HG02884 (cell line): ENCODE data around the gene NCAN.
"Not testable (repeated sequence)": the region's sequence is repeated elsewhere in the genome, so short reads cannot be mapped to it uniquely, and the experiment has no call there.

Source experiments
- ATAC-seq: cut with Tn5 transposase; IDR thresholded peaks from one replicate; pipeline ENCODE4 v1.9.1; 2021; ENCODE audit warnings: mild to moderate bottlenecking, moderate library complexity; ENCODE audit not compliant: unreplicated experiment

Gene NCAN

GRCh38 chr19:19211499-19212420 is at the start of gene NCAN:
Gene NCAN, plus strand, starts transcription at chr19:19211958. Its CDS starts 4,996 bp downstream, at chr19:19216954.
- ATAC-seq = no peak

DNA sequence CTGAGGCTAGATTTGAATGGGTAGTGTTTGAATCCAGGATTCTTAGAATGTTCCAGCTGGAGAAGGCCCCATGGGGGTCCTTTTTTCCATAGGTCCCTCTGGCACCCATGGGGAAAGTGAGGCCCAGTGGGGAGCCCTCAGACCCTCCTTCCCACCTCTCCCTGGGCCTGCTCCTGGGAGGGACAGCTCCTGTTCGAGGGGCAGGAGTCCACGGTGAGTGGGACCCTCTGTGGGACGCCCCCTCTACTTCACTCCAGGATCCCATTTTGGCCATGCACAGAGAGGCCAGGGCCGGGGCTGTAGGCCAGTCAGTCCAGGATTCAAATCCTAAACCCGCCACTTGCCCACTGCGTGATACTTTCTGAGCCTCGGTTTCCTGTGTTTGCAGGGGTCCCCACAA is 49.3 kb upstream of the NCAN start:
- no peak for ATAC-seq

GRCh38 chr19:19165396-19165795 is 46.4 kb upstream of the NCAN start:
- ATAC-seq = no peak

- no peak for ATAC-seq
Observed at GRCh38 chr19:19167612-19168011, 44.1 kb upstream of the NCAN start.

DNA sequence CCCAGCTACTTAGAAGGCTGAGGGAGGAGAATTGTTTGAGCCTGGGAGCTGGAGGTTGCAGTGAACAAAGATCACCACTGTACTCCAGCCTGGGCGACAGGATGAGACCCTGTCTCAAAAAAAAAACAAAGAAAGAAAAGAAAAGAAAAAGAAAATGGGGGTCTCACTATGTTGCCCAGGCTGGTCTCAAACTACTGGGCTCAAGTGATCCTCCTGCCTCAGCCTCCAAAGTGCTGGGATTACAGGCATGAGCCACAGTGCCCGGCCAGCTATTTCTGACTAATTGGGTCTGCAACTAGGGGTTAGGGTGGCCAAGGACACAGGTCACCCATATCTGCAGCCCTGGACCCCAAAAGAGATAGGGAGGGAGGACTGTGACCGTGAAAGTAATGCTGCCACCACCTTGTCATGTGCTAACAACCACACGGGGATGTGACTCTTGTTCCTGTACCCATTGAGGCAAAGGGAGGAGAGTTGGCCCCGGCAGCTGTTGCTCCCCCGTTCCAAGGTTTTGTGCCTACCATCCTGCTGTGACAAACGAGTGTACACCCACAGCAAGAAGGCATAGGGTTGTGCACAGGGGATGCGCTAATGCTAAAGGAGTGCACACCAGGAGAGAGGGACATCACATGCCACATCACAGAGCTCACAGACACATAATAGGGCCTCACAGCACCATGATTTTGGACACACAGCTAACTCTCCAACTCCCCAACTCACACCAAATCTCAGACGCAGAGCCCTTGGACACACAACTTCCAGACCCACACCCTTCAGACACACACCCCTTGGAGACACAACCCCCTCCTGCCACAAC is 42.3 kb upstream of the NCAN start:
- ATAC-seq = no peak

DNA sequence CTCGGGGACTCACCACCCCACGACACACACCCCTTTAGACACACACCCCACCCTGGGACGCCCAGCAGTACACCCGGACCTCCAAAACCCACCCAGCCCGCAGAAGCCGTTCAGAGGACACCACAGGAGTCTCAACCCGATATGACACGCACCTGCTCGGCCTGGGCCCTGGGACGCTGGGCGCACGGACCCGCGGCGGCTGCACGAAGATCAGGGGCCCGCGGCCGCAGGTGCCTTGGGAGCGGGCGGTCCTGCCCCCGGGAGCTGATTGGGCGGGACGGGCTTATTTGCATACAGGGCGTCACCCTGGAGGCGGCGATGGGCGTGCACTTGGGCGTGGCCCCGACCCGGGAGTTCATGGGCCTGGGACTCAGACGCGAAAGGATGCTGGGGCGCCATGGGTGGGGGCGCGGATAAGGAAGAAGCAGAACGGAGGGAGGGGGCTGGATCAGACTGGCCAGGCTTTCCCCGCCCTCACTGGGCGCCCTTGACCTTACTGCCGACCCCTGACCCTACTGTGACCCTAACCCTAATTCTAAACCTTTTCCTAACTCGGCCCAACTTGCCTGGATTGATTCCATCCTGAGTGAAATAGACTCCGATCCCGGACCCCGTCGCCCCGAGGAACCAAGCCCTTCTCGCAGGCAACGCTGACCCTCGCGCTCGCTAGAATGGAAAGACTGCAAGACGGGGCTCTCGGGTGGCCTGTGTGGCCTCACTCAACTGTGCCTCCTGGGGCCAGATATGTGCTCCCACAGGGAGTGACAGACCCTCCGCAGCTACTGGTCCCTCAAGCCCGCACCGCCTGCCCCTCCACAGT is 41.5 kb upstream of the NCAN start, which contains the start of gene MEF2B:
Gene MEF2B (minus strand): TSS at position 211 of the 820 bp plus-strand sequence. CDS start 19,528 bp downstream, outside the sequence.
- peak; percentile 81 for ATAC-seq

DNA sequence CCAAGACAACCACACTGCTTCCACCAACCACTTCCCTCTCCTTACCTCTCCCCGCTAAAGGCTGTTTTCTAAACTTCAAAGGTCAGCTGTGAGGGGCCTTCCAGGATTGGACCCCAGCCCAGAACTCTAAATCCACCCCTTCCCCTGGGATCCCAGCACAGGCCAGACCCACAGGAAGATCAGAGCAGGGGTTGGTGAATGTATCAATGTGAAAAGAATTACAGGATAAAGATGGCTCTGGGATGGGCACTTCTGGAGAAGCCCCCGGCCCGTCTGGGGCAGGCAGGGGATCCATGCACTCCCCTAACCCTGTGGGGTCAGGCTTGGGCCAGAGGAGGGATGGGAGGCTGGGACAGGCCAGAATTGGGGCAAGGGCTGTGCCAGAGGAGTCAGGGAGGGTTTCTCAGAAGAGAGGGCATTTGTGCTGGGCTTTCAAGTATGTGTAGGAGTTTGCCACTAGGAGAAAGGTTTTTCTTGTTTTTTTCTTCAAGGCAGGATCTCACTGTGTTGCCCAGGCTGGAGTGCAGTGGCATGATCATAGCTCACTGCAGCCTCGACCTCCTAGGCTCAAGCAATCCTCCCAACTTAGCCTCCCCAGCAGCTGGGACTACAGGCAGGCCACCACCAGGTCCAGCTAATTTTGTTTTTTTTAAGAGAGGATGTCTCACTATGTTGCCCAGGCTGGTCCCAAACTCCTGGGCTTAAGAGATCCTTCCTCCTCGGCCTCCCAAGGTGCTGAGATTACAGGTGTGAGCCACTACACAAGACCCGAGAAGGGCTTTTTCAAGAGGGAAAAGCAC is 40.7 kb upstream of the NCAN start:
- ATAC-seq = no peak

DNA sequence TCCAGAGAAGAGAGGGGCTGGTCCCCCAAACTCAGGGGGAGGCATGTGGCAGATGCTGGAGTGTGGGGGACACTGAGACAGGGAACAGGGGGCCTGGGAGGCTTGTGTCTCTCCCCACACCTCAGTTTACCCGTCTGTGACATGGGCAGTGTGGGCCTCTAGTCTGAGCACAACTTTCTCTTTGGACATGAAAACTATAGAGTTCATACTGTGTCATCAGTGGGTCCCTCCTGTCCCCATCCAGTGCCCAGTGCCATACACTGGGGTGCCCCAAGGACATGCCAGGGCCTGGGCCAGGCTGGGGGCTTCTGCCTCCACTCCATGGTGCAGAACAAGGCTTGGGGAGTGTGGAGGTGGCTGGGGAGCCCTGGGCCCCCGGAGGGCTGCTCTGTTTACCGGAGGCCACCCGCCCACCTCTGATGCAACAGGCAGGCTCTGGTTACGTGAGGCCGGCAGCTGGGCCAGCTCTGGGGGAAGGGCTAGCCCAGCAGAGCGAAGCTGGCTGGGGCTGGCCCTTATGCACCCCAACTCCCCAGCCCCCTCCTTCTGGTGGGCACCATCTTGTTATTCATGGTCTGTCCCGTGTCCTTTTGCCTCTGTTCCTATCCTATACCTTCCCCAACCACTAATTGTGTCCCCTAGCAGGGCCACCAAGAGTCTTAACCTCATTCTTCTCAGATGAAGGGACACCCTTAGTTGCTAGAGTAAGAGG is 39.8 kb upstream of the NCAN start:
- no peak for ATAC-seq

DNA sequence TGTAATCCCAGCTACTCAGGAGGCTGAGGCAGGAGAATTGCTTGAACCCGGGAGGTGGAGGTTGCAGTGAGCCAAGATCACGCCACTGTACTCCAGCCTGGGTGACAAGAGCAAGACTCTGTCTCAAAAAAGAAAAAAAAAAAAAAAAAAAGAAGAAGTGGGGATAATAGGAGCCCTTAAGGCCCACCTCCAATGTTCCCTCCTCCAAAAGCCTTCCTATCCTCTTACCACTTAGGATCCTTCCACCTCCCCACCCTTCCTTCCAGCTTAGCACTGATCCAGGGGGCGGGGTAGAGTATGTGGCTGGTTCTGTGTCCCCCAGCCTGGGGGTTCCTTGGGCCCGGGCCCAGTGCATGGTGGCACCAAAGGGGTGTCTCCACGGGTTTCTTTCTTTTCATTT is 38.5 kb upstream of the NCAN start:
- ATAC-seq = not testable (repeated sequence)

GRCh38 chr19:19176950-19177349 is 34.8 kb upstream of the NCAN start:
- no peak for ATAC-seq

DNA sequence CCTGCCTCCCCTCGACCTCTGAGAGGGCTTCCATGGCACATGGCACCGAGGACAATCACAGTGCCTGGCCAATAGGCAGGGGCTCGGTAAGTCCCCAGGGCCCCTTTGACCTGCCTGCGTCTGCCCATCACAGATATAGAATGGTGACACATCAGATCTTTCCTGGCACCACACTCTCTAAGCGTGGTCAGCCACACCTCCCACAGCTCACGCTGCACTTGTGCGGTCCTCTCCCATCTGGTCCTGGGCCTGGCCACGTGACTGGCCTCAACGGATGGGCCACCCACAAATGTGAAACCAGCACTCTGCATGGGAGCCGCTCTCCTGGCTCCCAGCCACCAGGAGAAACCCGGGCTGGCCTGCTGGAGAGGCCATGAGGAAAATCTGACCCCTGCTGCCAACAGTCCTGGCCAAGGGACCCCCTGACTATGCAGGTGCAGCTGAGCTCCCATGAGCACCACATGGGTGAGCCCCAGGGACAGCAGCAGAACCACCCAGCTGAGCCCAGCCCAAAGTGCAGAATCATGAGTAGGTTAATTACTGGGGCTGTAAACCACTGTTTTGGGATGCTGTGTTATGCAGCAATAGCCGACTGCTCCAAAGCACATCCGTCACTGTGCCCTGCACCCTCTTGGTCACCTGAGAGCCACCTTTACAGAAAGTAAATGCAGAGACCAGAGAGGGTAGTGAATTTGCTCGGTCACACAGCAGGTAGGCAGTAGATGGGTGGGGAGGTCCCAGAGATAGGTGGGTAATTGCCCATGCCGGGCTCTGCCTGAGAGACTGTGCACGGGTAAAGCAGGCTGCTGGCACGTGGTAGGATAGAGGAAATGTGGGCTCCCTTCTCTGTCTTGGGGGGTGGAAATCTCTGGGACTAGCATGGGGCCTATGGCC is 32.0 kb upstream of the NCAN start:
- ATAC-seq = no peak

DNA sequence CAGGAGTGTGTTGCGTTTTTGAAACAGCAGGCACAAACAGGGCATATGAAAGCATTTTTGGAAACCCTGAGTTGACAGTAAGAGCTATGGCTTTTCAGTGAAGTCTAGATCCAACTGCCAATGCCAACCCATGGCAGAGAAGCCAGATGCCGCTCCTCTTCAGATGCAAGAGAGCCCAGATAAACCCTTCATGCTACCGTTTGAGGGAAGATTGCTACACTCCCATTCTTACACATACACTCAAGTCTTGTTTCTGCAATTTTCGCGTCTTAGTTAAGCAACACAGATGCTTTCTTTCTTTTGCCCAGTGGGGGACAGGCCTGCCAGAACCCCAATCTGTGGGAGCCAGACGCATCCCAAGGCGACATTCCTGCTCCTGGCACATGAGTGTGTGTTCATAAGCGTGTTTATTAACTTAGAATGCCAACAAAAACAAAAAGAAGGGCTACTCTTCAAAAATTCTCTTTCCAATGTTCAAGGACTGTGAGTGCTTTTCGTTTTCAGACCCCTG is 30.2 kb upstream of the NCAN start:
- ATAC-seq = no peak

- no peak for ATAC-seq
Observed at GRCh38 chr19:19185853-19186740, 25.7 kb upstream of the NCAN start.

GRCh38 chr19:19186742-19187141 is 25.0 kb upstream of the NCAN start:
- no peak for ATAC-seq

DNA sequence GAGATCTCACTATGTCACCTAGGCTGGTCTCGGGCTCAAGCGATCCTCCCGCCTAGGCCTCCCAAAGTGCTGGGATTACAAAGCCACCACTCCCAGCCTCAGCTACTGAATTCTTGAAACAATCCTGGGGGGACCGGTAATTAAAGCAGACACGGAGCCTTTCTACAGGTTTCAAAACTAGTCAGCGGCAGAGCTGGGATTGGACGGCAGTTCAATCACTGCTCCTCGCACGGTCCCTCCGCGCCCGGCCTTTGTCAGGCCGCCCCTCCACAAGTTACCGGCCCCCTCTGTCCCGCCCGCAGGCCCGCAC is 20.0 kb upstream of the NCAN start:
- ATAC-seq = no peak

- ATAC-seq = peak; percentile 83
Observed at GRCh38 chr19:19192078-19192882, 19.5 kb upstream of the NCAN start, which contains the start of the genes BORCS8 and RFXANK. Gene BORCS8, minus strand, starts transcription at chr19:19192152. Its CDS starts 35 bp downstream, at chr19:19192117. Gene RFXANK, plus strand, starts transcription at chr19:19192258. Its CDS starts 1,689 bp downstream, at chr19:19193947.
